ENCODE measurements around the gene IPO4.
A peak's percentile ranks its signal among the peaks of the same experiment; 100 is the strongest.

IPO4 gene

DNA sequence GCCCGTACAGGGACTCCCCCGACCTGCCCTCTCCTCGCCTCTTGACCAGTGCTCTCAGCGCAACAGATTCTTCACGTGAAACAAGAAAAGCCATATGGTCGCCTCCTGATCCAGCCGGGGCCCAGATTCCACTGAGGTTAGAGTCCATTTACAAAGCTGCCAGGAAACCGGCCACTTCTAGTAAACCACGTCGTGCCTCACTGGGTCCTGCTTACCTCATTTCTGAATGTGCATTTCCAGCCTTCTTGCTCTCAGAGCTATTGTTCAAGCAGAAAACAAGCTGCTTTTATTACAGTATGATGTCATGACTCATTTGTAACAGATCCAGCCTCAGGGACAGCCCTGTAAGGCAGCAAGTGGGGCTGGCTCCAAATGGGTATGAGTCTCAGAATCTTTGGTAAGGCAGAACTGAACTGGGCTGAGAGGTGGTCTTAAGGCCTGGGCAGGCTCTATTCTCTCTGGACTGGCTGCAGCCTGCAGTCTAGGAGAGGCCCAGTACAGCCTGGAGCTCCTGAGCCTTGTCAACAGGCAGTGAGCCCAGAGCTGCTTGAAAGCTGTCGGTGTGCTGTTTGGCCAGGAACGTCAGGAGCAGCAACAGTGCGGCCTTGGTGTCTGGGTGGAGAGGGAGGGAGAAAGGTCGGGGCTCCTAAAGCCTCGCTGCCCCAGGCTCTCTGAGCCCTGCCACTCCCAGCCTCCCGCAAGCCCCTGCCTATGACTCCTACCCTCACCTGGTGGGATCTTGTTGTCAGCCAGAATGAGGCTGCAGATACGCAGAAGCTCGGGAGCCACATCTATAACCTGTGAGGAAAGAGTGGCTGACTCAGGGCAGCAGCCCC, 8.4 kb downstream of the IPO4 start (continued):
- TF ChIP-seq, protein P1, sequence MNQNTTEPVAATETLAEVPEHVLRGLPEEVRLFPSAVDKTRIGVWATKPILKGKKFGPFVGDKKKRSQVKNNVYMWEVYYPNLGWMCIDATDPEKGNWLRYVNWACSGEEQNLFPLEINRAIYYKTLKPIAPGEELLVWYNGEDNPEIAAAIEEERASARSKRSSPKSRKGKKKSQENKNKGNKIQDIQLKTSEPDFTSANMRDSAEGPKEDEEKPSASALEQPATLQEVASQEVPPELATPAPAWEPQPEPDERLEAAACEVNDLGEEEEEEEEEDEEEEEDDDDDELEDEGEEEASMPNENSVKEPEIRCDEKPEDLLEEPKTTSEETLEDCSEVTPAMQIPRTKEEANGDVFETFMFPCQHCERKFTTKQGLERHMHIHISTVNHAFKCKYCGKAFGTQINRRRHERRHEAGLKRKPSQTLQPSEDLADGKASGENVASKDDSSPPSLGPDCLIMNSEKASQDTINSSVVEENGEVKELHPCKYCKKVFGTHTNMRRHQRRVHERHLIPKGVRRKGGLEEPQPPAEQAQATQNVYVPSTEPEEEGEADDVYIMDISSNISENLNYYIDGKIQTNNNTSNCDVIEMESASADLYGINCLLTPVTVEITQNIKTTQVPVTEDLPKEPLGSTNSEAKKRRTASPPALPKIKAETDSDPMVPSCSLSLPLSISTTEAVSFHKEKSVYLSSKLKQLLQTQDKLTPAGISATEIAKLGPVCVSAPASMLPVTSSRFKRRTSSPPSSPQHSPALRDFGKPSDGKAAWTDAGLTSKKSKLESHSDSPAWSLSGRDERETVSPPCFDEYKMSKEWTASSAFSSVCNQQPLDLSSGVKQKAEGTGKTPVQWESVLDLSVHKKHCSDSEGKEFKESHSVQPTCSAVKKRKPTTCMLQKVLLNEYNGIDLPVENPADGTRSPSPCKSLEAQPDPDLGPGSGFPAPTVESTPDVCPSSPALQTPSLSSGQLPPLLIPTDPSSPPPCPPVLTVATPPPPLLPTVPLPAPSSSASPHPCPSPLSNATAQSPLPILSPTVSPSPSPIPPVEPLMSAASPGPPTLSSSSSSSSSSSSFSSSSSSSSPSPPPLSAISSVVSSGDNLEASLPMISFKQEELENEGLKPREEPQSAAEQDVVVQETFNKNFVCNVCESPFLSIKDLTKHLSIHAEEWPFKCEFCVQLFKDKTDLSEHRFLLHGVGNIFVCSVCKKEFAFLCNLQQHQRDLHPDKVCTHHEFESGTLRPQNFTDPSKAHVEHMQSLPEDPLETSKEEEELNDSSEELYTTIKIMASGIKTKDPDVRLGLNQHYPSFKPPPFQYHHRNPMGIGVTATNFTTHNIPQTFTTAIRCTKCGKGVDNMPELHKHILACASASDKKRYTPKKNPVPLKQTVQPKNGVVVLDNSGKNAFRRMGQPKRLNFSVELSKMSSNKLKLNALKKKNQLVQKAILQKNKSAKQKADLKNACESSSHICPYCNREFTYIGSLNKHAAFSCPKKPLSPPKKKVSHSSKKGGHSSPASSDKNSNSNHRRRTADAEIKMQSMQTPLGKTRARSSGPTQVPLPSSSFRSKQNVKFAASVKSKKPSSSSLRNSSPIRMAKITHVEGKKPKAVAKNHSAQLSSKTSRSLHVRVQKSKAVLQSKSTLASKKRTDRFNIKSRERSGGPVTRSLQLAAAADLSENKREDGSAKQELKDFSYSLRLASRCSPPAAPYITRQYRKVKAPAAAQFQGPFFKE (tag by site-specific recombination; IDR thresholded peaks at IDR 0.05; ENCODE audit: borderline replicate concordance) = no peak
- TF ChIP-seq ZSCAN16 (tag by site-specific recombination; IDR thresholded peaks at IDR 0.05) (no peak), ZNF157 (tag by site-specific recombination; IDR thresholded peaks at IDR 0.05) (no peak), FEZF1 (tag by site-specific recombination; IDR thresholded peaks at IDR 0.05) (peak; percentile 99), ZNF362 (tag by site-specific recombination; IDR thresholded peaks at IDR 0.05) (no peak), ZNF211 (tag by site-specific recombination; IDR thresholded peaks at IDR 0.05; ENCODE audit: low read depth) (no peak), RBAK (tag by site-specific recombination; IDR thresholded peaks at IDR 0.05) (no peak), ZNF639 (tag by site-specific recombination; IDR thresholded peaks at IDR 0.05) (0 out of 2 replicates have a peak, but pooled peaks have one; percentile 51), ZFP3 (tag by site-specific recombination; IDR thresholded peaks at IDR 0.05; ENCODE audit: low read depth) (no peak), ZNF155 (tag by site-specific recombination; IDR thresholded peaks at IDR 0.05) (no peak), ZNF596 (tag by site-specific recombination; IDR thresholded peaks at IDR 0.05) (no peak), ZNF585B (tag by site-specific recombination; IDR thresholded peaks at IDR 0.05) (no peak), ZNF184 (tag by site-specific recombination; IDR thresholded peaks at IDR 0.05) (no peak), ZNF146 (tag by site-specific recombination; IDR thresholded peaks at IDR 0.05) (no peak), ZNF324 (tag by site-specific recombination; IDR thresholded peaks at IDR 0.05) (0 out of 2 replicates have a peak, but pooled peaks have one; percentile 39), KLF7 (tag by site-specific recombination; IDR thresholded peaks at IDR 0.05; ENCODE audit: borderline replicate concordance) (no peak), ZNF366 (tag by site-specific recombination; conservative IDR thresholded peaks at IDR 0.05) (peak; percentile 67), ZNF394 (tag by site-specific recombination; IDR thresholded peaks at IDR 0.05; ENCODE audit: borderline replicate concordance) (no peak; the same call in 1 of the 2 replicates), MZF1 (tag by site-specific recombination; IDR thresholded peaks at IDR 0.05; ENCODE audit: borderline replicate concordance) (no peak)
- TF ChIP-seq, protein P2, sequence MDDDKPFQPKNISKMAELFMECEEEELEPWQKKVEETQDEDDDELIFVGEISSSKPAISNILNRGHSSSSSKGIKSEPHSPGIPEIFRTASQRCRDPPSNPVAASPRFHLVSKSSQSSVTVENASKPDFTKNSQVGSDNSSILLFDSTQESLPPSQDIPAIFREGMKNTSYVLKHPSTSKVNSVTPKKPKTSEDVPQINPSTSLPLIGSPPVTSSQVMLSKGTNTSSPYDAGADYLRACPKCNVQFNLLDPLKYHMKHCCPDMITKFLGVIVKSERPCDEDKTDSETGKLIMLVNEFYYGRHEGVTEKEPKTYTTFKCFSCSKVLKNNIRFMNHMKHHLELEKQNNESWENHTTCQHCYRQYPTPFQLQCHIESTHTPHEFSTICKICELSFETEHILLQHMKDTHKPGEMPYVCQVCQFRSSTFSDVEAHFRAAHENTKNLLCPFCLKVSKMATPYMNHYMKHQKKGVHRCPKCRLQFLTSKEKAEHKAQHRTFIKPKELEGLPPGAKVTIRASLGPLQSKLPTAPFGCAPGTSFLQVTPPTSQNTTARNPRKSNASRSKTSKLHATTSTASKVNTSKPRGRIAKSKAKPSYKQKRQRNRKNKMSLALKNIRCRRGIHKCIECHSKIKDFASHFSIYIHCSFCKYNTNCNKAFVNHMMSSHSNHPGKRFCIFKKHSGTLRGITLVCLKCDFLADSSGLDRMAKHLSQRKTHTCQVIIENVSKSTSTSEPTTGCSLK (tag by site-specific recombination; IDR thresholded peaks at IDR 0.05) = no peak
- TF ChIP-seq, protein P3, sequence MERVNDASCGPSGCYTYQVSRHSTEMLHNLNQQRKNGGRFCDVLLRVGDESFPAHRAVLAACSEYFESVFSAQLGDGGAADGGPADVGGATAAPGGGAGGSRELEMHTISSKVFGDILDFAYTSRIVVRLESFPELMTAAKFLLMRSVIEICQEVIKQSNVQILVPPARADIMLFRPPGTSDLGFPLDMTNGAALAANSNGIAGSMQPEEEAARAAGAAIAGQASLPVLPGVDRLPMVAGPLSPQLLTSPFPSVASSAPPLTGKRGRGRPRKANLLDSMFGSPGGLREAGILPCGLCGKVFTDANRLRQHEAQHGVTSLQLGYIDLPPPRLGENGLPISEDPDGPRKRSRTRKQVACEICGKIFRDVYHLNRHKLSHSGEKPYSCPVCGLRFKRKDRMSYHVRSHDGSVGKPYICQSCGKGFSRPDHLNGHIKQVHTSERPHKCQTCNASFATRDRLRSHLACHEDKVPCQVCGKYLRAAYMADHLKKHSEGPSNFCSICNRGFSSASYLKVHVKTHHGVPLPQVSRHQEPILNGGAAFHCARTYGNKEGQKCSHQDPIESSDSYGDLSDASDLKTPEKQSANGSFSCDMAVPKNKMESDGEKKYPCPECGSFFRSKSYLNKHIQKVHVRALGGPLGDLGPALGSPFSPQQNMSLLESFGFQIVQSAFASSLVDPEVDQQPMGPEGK (tag by site-specific recombination; IDR thresholded peaks at IDR 0.05) = peak; percentile 35; the same call in 1 of the 2 replicates
- TF ChIP-seq, protein P4, sequence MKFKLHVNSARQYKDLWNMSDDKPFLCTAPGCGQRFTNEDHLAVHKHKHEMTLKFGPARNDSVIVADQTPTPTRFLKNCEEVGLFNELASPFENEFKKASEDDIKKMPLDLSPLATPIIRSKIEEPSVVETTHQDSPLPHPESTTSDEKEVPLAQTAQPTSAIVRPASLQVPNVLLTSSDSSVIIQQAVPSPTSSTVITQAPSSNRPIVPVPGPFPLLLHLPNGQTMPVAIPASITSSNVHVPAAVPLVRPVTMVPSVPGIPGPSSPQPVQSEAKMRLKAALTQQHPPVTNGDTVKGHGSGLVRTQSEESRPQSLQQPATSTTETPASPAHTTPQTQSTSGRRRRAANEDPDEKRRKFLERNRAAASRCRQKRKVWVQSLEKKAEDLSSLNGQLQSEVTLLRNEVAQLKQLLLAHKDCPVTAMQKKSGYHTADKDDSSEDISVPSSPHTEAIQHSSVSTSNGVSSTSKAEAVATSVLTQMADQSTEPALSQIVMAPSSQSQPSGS (tag by site-specific recombination; IDR thresholded peaks at IDR 0.05; ENCODE audit: low read depth) = peak; percentile 98
- TF ChIP-seq, protein P5, sequence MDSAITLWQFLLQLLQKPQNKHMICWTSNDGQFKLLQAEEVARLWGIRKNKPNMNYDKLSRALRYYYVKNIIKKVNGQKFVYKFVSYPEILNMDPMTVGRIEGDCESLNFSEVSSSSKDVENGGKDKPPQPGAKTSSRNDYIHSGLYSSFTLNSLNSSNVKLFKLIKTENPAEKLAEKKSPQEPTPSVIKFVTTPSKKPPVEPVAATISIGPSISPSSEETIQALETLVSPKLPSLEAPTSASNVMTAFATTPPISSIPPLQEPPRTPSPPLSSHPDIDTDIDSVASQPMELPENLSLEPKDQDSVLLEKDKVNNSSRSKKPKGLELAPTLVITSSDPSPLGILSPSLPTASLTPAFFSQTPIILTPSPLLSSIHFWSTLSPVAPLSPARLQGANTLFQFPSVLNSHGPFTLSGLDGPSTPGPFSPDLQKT (IDR thresholded peaks at IDR 0.05; ENCODE audit: borderline replicate concordance, low read depth, low read length) = no peak
